Measurements from ENCODE around the gene AP1B1. TPM values are rescaled to one million over a fixed set of nuclear protein-coding genes. Genes with fewer than 3 reads are reported as not detected.
A peak's percentile ranks its signal among the peaks of the same experiment; 100 is the strongest.

AP1B1 gene
- total RNA-seq, 1 donor from 2014 or later, result 70.3 TPM

DNA sequence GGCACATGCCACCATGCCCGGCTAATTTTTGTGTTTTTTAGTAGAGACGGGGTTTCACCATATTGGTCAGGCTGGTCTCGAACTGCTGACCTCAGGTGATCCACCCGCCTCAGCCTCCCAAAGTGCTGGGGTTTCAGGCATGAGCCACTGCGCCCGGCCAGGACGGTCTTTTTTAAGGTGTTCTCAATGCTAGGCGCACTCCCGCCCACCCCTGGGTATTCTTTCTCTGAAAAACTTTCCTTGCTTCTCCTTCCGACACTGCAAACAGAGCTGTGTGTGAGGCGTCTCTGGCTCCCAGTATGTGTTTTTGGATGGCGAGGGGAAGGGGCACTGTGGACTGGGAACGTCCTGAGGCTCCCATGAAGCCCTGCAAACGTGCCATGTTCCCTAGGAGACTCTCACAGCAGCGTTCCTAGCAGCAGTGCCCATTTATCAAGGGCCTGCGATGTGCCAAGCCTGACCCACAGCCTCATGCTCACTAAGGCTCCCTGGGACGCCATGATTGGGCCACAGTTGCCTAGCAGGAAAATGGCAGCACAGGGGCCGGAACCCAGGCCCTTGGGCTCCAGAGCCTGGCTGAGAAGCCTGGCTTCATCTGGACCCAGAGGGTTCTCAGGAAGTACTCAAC lies 70.4 kb downstream of the AP1B1 start:
- Histone ChIP-seq H3K9me3 (no peaks in the 10 kb centered on the region), H3K36me3 (no peaks in the 10 kb centered on the region), H3K4me3 (no peak overlapping the region), H3K27me3 (ENCODE audit: low read depth) (peaks cover 37% of the 10 kb centered on the region), H3K27ac (no peak overlapping the region), H3K4me1 (peaks cover 29% of the 10 kb centered on the region)
- DNase-seq (no peak), ATAC-seq (no peak)
- intact Hi-C loops (cut with DNase I), result no loop called here
- TF ChIP-seq, protein P1, sequence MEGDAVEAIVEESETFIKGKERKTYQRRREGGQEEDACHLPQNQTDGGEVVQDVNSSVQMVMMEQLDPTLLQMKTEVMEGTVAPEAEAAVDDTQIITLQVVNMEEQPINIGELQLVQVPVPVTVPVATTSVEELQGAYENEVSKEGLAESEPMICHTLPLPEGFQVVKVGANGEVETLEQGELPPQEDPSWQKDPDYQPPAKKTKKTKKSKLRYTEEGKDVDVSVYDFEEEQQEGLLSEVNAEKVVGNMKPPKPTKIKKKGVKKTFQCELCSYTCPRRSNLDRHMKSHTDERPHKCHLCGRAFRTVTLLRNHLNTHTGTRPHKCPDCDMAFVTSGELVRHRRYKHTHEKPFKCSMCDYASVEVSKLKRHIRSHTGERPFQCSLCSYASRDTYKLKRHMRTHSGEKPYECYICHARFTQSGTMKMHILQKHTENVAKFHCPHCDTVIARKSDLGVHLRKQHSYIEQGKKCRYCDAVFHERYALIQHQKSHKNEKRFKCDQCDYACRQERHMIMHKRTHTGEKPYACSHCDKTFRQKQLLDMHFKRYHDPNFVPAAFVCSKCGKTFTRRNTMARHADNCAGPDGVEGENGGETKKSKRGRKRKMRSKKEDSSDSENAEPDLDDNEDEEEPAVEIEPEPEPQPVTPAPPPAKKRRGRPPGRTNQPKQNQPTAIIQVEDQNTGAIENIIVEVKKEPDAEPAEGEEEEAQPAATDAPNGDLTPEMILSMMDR (IDR thresholded peaks at IDR 0.05), result no peak

DNA sequence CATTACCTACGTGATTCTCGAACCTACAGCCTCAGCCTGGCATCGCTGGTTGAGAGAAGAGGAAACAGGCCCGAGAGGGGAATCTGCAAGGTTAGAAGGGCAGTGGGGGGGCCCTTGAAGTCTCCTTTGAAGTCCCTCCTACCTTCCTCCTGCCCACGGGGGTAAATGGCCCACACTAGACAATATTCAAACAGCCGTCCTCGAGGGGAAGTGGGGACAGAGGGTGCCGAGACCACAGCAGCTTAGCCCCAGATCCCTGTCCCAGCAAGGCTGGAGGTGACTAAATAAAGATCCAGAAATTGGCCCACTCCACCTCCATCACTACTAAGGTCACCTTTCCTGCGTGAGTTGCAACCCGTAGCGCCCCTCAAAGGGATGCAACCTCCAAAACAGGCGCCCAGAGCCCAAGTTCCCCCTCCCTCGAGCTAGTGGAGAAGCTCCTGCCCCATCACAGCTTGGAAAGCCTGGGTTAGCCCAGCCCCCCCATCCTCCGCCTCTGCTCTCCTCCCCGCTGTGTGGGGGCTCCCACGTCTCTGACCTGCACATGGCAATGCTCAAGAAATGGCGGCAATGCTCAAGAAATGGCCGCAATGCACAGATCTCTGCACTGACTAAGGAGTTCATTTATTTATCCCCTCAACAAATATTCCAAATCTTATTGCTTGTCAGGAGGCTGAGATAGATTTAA lies 72.1 kb downstream of the AP1B1 start:
- no peak for ATAC-seq
- H3K4me3 ChIP-seq, result no peak overlapping the region
- H3K27ac ChIP-seq, result no peak overlapping the region
- H3K9me3 ChIP-seq, result no peaks in the 10 kb centered on the region
- TF ChIP-seq, protein P1 (IDR thresholded peaks at IDR 0.05), result no peak
- peaks cover 6% of the 10 kb centered on the region for H3K36me3 ChIP-seq
- DNase-seq, result peak; percentile 28
- H3K27me3 ChIP-seq (ENCODE audit: low read depth), result peaks cover 38% of the 10 kb centered on the region
- intact Hi-C loops (cut with DNase I), result no loop called here
- H3K4me1 ChIP-seq, result peaks cover 43% of the 10 kb centered on the region

DNA sequence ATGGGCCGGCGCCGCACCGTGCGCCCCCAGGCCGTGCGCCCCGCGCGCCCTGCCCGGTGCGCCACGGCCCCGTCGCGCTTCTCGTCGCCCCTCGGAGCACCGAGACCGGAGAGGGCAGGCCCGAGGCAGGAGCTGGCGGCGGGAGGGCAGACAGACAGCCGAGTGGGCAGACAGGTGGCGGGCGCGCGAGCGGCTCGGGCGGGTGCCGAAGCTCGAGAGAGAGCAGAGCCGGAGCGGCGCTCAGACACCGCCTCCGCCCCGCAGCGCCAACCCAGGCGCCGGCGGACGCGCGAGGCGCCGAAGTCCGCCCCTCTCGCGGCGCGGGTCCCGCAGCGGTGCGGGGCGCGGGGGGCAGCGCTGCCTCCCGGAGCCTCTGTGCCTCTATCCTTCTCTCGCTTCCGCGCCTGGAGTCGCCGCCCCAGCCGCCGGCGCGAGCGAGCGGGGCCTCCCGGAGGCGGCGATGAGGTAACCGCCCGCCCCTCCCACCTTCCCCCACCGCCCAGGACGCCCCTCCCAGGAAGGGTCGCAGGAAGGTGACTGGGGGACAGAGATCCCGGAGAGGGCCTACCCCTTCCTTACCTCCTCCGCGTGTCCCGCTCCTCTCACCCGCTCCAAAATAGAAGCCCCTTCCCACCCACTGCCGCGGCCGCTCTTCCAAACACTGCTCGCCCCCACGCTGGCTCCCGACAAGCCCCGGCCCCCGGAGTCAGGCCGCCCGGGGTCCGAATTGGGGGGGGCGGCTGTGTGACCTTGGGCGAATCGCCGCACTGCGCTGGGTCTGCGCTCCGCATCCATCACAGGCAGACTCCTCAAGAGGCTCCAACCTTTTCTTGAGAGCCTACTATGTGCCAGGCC lies 72.9 kb downstream of the AP1B1 start, which contains the start of gene RASL10A:
Gene RASL10A (minus strand): TSS at position 412 of the 855 bp plus-strand sequence. CDS start 451 bp downstream, outside the sequence.
- H3K4me1 ChIP-seq, result peaks cover 50% of the 10 kb centered on the region
- no peaks in the 10 kb centered on the region for H3K9me3 ChIP-seq
- peak; percentile 45 for DNase-seq
- peaks cover 6% of the 10 kb centered on the region for H3K36me3 ChIP-seq
- no peak within 1 kb of the TSS for H3K27ac ChIP-seq
- peaks cover 38% of the 10 kb centered on the region for H3K27me3 ChIP-seq (ENCODE audit: low read depth)
- ATAC-seq, result no peak
- TF ChIP-seq, protein P1 (IDR thresholded peaks at IDR 0.05), result no peak
- peak within 1 kb of the TSS; percentile 38 for H3K4me3 ChIP-seq
- intact Hi-C loops (cut with DNase I), result no loop called here

DNA sequence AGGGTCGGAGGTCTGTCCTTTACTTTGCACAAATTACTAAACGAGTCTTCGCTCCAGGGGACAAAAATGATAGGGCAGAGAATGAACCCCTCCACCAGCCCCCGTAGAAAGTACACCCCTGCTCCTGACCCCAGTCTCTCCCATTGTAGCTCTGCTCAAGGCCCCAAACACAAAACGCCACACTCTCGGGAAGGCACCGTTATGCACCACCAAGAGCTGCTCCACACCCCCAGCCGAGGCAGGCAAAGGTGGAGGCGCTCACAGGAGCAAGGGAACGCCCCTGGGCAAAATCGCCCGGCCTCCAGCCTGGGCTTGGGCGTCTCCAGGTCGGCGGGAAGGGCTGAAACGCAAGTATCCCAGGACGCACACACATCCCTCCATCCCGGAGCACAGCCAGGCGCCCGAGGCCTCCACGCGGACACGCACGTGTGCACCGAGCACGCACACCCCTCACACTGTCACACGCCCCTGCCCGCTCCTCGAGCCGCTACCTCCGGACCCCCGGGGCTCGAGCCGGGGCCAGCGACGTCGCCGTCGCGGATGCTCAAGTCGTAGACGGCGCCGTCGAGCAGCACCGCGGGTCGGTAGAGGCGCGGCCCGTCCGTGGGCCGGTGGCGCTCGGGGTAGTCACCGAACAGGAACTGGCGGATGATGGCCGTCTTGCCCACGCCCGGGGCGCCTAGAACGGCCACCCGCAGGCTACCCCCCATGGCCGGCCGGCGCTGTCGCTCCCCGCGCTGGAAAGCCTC lies 73.7 kb downstream of the AP1B1 start:
- H3K4me1 ChIP-seq, result peaks cover 58% of the 10 kb centered on the region
- intact Hi-C loops (cut with DNase I), result no loop called here

More for the DNA sequence above, 73.7 kb downstream of the AP1B1 start:
- DNase-seq (peak; percentile 47), ATAC-seq (no peak)
- TF ChIP-seq, protein P1 (IDR thresholded peaks at IDR 0.05), result no peak
- H3K27ac ChIP-seq, result no peak overlapping the region
- H3K27me3 ChIP-seq (ENCODE audit: low read depth), result peaks cover 38% of the 10 kb centered on the region
- no peaks in the 10 kb centered on the region for H3K9me3 ChIP-seq
- H3K36me3 ChIP-seq, result peaks cover 6% of the 10 kb centered on the region
- H3K4me3 ChIP-seq, result peak overlapping the region; percentile 38

Measured in lower lobe of right lung (tissue), 2 donors.